ENCODE measurements around the gene XPNPEP1.

The XPNPEP1 gene

DNA sequence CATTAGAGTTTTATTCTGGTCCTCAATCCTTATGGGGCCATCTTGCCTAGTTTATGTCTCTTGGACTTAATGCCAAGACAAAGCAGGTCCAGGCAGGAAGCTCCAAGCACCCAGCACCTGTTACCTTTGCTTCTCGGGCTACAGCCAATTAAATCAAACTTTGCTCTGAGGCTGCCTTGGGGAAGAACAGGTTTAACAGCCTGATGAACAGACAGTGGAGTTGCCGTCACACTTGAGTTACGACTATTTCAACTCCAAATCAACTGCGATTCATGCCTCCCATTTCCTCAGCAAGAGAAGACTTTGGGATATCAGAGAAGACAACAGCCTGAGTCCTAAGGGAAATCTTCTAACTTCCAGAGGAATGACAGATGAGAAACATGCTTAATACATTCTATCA is 62.2 kb downstream of the XPNPEP1 start:
- DNase-seq, result peak; percentile 22 to 61

DNA sequence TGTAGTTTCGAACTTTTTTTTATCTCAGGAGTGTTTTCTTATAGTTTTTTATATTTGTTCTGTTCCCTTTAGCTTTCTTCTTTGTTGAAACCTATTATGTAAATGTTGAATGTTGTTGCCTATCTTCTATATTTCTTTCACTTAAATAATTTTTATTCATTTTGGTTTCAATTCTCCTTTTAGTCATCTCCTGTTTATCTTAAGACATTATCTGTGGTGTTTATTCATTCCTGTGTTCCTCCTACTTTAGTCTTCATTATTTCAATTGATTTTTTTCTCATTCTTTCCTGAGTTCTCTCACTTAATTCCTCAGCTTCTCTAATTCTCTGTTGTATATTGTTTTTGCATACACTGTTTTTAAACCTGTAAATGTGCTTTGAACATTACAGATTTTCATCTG is 64.1 kb downstream of the XPNPEP1 start:
- no peak for DNase-seq

DNA sequence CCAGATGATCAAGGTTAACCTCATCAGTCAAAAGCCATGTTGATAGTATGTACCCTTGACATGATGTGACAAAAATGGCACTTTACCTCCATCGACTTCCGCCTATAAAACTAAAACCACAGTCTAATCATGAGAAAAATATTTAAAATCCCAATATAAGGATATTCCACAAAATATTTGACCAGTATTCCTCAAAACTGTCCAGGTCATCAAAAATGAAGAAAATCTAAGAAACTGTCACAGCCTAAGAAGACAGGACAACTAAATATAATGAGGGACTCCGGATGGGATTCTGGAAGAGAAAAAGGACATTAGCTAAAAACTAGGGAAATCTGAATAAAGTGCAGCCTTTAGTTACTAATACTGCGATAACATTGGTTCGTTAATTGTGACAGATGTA is 67.6 kb downstream of the XPNPEP1 start:
- no peak for DNase-seq

DNA sequence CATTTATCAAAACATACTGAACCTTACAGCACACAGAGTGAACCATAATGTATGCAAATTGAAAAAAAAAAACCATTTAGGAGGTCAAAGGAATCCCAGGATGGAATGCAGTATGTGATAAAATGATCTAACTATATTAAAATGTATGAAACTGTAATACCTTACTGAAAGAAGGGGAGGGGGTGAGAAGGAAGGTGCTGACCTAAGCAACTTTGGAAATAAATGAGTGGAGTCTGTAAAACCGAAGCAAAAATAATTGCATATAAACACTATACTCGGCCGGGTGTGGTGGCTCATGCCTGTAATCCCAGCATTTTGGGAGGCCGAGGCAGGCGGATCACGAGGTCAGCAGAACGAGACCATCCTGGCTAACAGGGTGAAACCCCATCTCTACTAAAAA is 69.4 kb downstream of the XPNPEP1 start:
- no peak for DNase-seq

DNA sequence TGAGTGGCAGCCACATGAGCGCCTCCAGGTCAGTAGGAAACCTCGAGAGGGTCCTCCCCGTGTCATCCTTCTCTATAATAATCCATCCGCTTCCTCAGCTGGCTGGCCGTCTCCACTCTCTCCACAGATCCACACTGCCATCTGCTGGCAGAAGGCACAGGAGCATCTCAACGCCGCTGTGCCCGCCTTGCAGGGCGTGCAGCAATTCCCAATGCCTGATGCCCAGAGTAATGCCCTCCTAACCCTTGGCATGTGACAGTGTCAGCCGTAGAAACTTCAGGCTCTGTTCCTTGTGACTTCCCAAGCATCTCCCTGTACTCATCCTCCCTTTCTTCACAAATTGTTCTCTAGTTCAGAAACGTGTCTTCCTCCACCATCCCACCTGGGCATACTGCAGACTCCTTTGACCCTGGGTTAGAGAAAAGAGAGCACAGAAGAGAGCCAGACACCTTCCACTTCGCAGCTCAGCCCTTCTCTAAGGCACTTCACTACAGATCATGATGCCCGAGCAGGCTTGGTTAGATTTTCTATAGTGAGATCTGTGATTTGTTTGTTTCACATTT is 70.8 kb downstream of the XPNPEP1 start:
- peak in 1 of 2 experiments; percentile 53 for DNase-seq

DNA sequence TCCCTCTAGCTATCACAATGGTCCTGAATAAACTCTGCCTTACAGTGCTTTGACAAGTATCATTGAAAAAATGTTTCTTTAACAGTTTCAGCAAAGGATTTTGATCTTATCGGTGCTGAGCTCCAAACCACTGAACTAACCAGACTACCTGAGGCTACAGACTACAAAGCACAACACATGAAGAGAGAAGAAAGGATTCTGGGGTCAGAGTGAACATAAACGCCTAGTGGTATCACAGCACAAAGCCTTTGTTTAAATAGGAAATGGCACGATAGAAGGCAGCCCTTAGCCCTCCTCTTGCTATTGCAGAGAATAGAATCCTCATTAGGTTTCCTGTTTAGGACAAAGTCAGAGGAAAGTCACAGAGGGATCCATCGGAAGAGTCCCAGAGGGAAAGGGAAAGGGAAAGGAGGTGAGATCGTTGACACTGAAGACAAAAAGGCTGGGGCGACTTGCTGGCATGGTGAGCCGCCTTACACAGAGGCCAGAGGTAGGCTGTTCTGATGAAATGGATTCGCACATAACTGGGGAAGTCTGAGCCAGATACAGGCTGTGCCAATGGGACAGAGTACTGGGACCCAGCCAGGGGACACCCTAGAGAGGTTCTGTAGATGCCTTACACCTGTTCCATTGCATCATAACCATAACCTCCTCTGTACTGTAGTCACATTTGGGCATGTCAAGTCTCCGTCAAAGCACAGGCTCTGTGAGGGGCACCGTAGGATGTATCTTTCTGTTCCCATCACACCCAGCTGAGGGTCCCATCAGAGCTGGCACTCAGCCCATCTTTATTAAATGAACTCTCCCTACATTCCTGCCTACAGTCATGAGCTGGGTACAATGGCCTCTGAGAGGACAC is 71.5 kb downstream of the XPNPEP1 start:
- DNase-seq, result no peak

DNA sequence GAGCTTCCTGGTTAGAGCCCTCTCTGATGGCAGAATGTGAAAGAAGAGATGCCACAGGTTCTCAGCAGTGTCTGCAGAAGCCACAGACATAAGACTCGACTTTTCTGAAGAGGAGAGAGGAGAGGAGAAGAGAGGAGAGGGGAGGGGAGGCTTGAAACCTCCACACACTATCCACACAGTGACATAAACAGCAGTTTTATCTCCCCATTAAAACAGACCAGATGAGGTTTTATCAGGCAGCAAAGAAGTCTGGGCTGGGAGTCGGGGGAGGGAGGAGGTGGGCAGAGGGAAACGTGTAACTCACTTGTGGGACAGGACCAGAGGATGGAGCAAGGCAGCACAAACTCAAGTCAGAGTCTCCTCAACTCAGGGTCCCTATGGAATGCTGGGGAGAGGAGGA is 76.5 kb downstream of the XPNPEP1 start:
- DNase-seq, result no peak

DNA sequence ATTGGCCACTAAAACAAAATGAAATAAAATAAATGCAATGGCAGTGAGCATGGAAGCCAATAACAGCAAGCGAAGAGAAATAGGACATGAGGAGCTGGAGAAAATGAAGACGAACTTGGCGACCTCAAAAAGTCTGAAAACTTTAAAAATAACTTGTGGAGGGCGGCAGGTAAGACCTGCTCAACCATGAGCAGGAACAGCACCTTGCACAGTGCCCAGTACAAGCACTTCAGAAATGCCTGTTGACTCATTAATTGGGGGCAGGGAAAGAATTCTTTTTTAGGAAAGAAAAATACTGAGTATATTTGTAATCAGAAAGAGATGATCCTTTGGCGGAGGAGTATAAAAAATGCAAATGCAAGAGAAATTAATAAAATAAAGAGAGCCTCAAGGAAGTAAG is 78.0 kb downstream of the XPNPEP1 start:
- no peak for DNase-seq

DNA sequence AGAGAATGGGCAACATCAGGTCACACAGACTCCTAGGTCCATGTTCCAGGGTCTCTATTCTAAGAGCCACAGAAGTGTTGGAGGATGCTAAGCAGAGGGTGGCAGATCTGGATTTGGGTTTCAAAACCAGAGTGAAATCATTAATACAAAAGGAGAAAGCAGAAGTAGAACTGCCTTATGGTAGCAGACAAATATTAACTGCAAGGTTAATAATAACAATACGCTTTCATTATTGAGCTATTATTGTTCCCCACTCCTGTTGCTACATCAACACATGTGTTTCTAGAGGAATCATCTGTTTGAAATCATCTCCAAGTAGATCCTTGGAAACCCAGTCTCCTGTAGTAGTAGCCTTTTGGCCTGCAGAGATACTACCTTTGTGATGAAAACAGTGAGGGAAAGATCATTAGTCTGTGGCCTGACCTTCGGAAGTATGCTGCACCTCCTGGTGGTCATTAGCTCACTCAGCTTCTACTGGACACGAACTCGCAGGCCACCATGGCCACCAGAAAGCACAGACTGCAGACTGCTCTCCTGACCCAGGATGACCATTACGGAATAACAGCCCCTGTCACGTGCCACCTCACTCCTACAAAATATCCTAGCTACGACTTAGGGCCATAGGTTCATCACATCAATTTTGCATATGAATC is 84.6 kb downstream of the XPNPEP1 start:
- no peak for DNase-seq

DNA sequence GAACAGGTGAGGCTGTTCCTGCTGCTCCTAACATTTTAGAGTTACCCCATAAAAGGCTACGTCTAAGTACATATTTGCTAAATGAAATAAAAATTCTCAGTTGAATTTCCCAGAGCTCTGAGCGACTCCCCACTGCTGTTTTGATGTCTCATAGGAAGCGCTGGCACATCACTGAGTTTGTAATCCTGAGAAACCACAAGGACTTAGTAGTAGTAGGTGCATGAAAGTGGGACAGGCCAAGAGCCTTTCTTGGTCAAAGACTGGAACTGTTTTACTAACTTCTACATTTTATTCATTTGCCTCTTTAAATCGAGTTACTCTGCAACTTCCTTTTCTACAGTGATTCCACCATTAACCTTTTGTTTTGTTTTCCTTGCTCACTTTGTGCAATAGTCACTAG is 85.9 kb downstream of the XPNPEP1 start:
- DNase-seq, result no peak

DNA sequence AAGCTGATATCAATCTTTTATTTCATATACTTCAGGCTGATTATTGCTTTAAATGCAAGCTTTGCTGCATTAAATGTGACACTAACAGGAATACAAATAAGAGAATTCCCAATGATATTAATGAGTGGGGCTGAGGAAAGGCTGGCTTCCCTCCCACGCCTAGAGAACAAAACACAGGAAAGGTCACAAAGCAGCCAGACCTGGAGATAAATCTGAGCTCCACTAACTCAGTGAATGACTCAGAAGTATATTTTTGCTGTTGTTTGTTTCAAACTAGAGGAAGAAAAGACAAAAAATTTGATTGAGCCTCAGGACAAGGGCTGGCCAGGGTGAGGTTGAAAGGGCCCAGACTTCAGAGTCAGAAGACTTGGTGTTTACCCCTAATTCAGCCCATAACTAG is 88.1 kb downstream of the XPNPEP1 start:
- no peak for DNase-seq

DNA sequence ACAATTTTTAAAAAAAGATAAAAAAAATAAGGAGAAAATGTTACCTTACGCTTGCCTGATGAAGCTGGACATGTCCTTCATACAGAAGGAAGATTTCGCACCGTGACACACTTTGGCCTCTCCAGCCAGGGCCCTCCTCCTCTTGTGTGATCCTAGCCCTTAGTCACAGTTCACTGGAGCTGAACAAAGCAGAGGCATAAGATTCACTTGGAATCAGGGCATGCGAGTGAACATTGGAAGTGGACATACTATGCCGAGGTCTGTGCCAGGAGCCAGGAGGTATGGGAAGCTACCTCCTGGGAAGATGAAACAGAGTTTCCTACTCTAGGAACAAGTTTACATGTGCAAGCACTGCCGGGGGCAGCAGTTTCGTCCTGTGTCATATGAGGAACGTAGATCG is 91.5 kb downstream of the XPNPEP1 start:
- no peak for DNase-seq

DNA sequence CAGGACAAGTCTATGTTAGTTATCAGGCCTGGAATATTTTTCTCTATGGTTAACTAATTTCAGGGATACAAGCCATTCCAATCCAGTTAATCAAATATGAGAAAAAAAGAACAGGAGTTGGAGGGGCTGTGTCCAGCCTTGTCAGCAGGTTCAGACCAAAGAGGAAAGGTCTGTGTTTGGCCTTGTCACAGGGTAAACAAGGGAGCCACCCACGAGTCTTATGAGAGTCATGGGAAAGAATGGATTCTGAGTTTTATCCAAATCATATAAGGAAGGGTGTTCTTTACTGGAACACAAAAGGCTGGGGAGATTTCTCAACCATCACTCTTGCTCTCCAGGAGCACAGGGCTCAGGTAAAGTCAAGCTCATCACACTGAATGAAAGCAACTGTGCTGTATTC is 99.1 kb downstream of the XPNPEP1 start:
- no peak for DNase-seq

DNA sequence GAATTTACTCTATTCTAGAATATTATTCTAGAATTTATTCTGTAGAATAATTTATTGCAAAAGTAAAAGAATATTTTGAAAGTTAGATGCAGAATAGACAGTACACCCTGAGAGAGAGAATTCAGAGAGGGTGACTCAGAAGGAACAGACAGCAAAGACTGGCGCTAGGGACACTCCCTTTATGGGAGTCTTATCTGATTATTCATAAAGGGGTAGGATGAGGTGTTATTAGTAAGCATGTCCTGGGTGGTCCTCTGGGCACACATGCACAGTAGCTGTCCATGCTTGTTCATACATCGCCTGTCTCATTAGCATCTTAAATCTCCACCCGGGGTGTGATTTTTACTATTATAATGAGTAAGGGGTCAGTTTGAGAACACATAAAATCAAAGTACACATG is 100.1 kb downstream of the XPNPEP1 start:
- no peak for DNase-seq

DNA sequence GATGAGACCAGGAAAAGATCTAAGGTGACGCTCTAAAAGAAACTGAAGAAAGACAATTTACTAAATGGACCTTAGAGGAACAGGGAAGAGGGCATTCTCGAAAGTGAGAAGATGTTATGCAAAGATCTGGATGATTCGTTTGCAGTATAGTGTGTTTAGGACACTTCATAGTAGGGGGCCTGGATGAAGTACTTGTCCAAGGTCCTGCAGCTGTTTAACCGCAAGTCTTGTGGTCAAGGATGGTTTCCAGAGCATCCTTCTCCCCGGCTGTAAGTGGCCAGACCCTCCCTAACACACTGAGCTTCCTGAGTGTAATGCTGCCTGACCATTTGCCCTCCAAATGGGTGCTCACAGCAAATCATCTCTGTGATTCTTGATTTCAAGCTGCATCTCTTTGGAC is 101.6 kb downstream of the XPNPEP1 start:
- DNase-seq, result no peak

DNA sequence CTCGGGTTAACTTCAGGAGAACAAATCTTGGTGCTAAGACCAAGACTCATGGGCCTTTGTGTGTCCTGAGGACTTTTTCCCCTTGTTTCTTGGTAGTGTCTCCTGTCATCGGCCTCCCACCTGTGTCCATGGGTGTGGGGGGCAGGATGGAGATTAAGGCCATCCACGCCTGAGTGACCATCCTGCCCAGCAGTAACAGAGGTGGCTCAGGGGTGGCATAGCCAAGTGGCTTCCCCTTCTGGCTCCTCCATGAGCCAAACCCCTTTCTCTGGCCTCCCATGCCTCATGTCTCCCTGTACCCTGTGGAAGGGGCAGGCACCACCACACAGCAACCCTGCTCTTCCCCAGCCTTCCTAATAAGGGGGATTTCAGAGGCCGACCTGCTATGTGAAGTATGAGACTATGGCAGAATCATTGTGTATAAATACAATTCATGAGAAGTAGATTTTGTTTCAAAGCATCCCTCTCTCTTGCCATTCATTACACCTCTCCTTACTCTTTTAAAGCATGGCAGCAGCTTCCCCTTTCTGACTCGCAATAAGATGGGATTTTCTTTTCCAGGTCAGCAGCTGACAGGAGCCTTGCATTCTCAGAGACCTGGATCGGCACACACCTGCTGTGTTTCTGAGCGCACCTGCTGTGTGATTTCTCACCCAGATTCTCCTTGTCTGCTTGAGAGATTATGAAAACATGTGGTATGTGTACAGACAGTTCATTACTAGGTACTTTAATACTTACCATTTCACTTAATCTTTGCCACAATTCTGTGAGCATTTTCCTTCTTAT is 102.5 kb downstream of the XPNPEP1 start:
- no peak for DNase-seq

DNA sequence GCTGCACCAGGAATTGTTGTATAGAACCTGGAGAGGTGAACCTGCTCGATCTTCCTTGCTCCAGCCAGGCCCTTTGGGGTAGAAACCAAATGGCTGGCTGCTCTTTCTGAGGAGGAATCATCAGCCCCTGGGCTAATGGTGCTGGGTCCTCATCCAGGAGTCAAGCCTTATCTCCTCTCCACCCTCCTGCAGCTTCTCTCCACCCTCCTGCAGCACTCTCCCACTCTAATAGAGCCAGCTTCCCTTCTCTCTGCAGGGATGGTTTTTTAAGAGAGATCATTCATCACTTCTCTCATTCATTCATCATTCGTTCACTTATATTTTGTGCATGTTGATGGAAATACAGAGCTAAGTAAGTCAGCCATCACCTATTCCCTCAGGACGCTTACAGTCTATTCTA is 103.5 kb downstream of the XPNPEP1 start:
- no peak for DNase-seq
